ENCODE data around the gene ZNF580.

ZNF580 gene
- total RNA-seq = 9.0 to 15.7 reads per million in 2 donors

GRCh38 chr19:55640577-55641425, at the start of gene ZNF580:
ZNF580 (plus strand) TSS chr19:55641002; CDS start chr19:55642509, 1,507 bp downstream.
- peak; percentile 51 for DNase-seq

GRCh38 chr19:55591555-55591954, 49.2 kb upstream of the ZNF580 start:
- no peak for DNase-seq

- DNase-seq = no peak
Measured at GRCh38 chr19:55592391-55593090, 48.3 kb upstream of the ZNF580 start.

GRCh38 chr19:55593096-55593772, 47.6 kb upstream of the ZNF580 start:
- no peak for DNase-seq

GRCh38 chr19:55594996-55595545, 45.7 kb upstream of the ZNF580 start:
- DNase-seq = no peak

- DNase-seq = no peak
Measured at GRCh38 chr19:55596304-55596703, 44.5 kb upstream of the ZNF580 start.

GRCh38 chr19:55597501-55597921, 43.3 kb upstream of the ZNF580 start:
- no peak for DNase-seq

GRCh38 chr19:55598034-55598433, 42.8 kb upstream of the ZNF580 start:
- no peak for DNase-seq

GRCh38 chr19:55598719-55599467, 41.9 kb upstream of the ZNF580 start:
- peak; percentile 74 for DNase-seq

GRCh38 chr19:55599468-55599841, 41.3 kb upstream of the ZNF580 start, which contains the start of gene FIZ1:
FIZ1 (minus strand) TSS chr19:55599517; CDS start chr19:55597865, 1,652 bp downstream.
- peak; percentile 74 for DNase-seq

GRCh38 chr19:55599842-55600661, 40.8 kb upstream of the ZNF580 start, which contains the start of gene ZNF524:
ZNF524 (plus strand) TSS chr19:55600288; CDS start chr19:55602113, 1,825 bp downstream.
- DNase-seq = peak; percentile 77

GRCh38 chr19:55600662-55601028, 40.2 kb upstream of the ZNF580 start:
- DNase-seq = no peak

- DNase-seq = no peak
Measured at GRCh38 chr19:55601084-55601483, 39.7 kb upstream of the ZNF580 start.

- DNase-seq = no peak
Measured at GRCh38 chr19:55602104-55603001, 38.4 kb upstream of the ZNF580 start.

GRCh38 chr19:55603115-55603514, 37.7 kb upstream of the ZNF580 start:
- DNase-seq = no peak

GRCh38 chr19:55603581-55604292, 37.1 kb upstream of the ZNF580 start:
- no peak for DNase-seq

- peak; percentile 95 for DNase-seq
Measured at GRCh38 chr19:55605207-55605636, 35.6 kb upstream of the ZNF580 start.

- DNase-seq = no peak
Measured at GRCh38 chr19:55605637-55606470, 34.9 kb upstream of the ZNF580 start, which contains the start of gene ZNF865. ZNF865 (plus strand) TSS chr19:55605647; CDS start chr19:55613619, 7,972 bp downstream.

Data from activated gamma-delta T cell (primary cell).